KMS-11 (cell line): ENCODE data around the gene SH2D2A.

Experiments
- H2AFZ ChIP-seq: fragments of 200-600 bp; sonication (generic); 2 replicates; pipeline ENCODE4 v1.6.1; 2016; ENCODE audit warnings: antibody characterized with exemption, mixed run types, low read depth
- H3K27ac ChIP-seq: fragments of 200-600 bp; sonication (generic); 2 replicates; pipeline ENCODE4 v1.6.1; 2016; ENCODE audit warnings: mild to moderate bottlenecking, mixed run types
- H3K27me3 ChIP-seq: fragments of 200-600 bp; sonication (generic); 2 replicates; pipeline ENCODE4 v1.6.1; 2017; ENCODE audit warnings: mild to moderate bottlenecking, low read depth, mixed run types, moderate library complexity; ENCODE audit not compliant: insufficient read depth
- H3K36me3 ChIP-seq: fragments of 200-600 bp; sonication (generic); 2 replicates; pipeline ENCODE4 v1.6.1; 2017; ENCODE audit warnings: mild to moderate bottlenecking, mixed run types; ENCODE audit not compliant: insufficient read depth
- H3K4me1 ChIP-seq: fragments of 200-600 bp; sonication (generic); 2 replicates; pipeline ENCODE4 v1.6.1; 2016; ENCODE audit warnings: mild to moderate bottlenecking, low read depth, mixed run types; ENCODE audit not compliant: poor library complexity, severe bottlenecking
- H3K4me2 ChIP-seq: fragments of 200-600 bp; sonication (generic); 2 replicates; pipeline ENCODE4 v1.7.0; 2016; ENCODE audit warnings: mild to moderate bottlenecking, mixed run types
- H3K4me3 ChIP-seq: fragments of 200-600 bp; sonication (generic); IDR thresholded peaks from 2 replicates; pipeline ENCODE4 v1.6.1; 2017; ENCODE audit warnings: low read depth, low read length, mixed read lengths; ENCODE audit not compliant: insufficient read depth
- H3K79me2 ChIP-seq: fragments of 200-600 bp; sonication (generic); 2 replicates; pipeline ENCODE4 v1.6.1; 2016; ENCODE audit warnings: low read depth, mixed run types; ENCODE audit not compliant: insufficient read depth
- H3K9ac ChIP-seq: fragments of 200-600 bp; sonication (generic); 2 replicates; pipeline ENCODE4 v1.6.1; 2016; ENCODE audit warnings: mild to moderate bottlenecking, mixed run types
- H4K20me1 ChIP-seq: fragments of 200-600 bp; sonication (generic); 2 replicates; pipeline ENCODE4 v1.6.1; 2016; ENCODE audit warnings: mild to moderate bottlenecking, mixed run types; ENCODE audit not compliant: insufficient read depth
- CTCF ChIP-seq: fragments of 200-600 bp; sonication (generic); conservative IDR thresholded peaks from 2 replicates; pipeline ENCODE4 v1.6.1; 2017; ENCODE audit warnings: low read depth, mild to moderate bottlenecking, antibody characterized with exemption, low read length, moderate library complexity, mixed read lengths

SH2D2A gene

GRCh38 chr1:156847591-156848460, 31.2 kb upstream of the SH2D2A start:
- no peak for TF ChIP-seq CTCF
- H3K27ac ChIP-seq = no peak overlapping the region
- H3K27me3 ChIP-seq = peaks cover 62% of the 10 kb centered on the region
- no peak overlapping the region for H3K4me3 ChIP-seq
- H3K4me2 ChIP-seq = no peak overlapping the region
- no peak overlapping the region for H2AFZ ChIP-seq
- H3K36me3 ChIP-seq = no peaks in the 10 kb centered on the region
- H3K79me2 ChIP-seq = no peaks in the 10 kb centered on the region
- H3K9ac ChIP-seq = no peak overlapping the region
- H3K4me1 ChIP-seq = no peaks in the 10 kb centered on the region
- no peaks in the 10 kb centered on the region for H4K20me1 ChIP-seq

- no peak overlapping the region for H2AFZ ChIP-seq
- no peaks in the 10 kb centered on the region for H3K79me2 ChIP-seq
- H3K36me3 ChIP-seq = no peaks in the 10 kb centered on the region
- H3K27me3 ChIP-seq = peaks cover 65% of the 10 kb centered on the region
- no peaks in the 10 kb centered on the region for H4K20me1 ChIP-seq
- no peak overlapping the region for H3K27ac ChIP-seq
- TF ChIP-seq CTCF = no peak
- H3K4me3 ChIP-seq = no peak overlapping the region
- no peak overlapping the region for H3K9ac ChIP-seq
- H3K4me1 ChIP-seq = no peaks in the 10 kb centered on the region
- no peak overlapping the region for H3K4me2 ChIP-seq
Measured at GRCh38 chr1:156846643-156847042, 30.0 kb upstream of the SH2D2A start.

- no peak overlapping the region for H3K4me3 ChIP-seq
Measured at GRCh38 chr1:156845953-156846545, 29.4 kb upstream of the SH2D2A start.

More at GRCh38 chr1:156845953-156846545, 29.4 kb upstream of the SH2D2A start:
- no peak overlapping the region for H3K9ac ChIP-seq
- no peaks in the 10 kb centered on the region for H4K20me1 ChIP-seq
- peaks cover 71% of the 10 kb centered on the region for H3K27me3 ChIP-seq
- H3K4me1 ChIP-seq = no peaks in the 10 kb centered on the region
- H2AFZ ChIP-seq = no peak overlapping the region
- no peaks in the 10 kb centered on the region for H3K36me3 ChIP-seq
- H3K4me2 ChIP-seq = no peak overlapping the region
- no peaks in the 10 kb centered on the region for H3K79me2 ChIP-seq
- no peak for TF ChIP-seq CTCF
- no peak overlapping the region for H3K27ac ChIP-seq
